Fibroblast of lung (primary cell): ENCODE data around the gene PTPRZ1. TPM values are rescaled to one million over a fixed set of nuclear protein-coding genes. Genes with fewer than 3 reads are reported as not detected.

Source experiments
- DNase-seq, 2 donors: peaks; one replicate each; pipeline versions ENCODE4 v3.0.0 to v3.0.0-alpha.2; 2010; ENCODE audit warnings: low read depth in 2 of 2
- H2AFZ ChIP-seq: 2 replicates; pipeline ENCODE4 v1.5.1; 2012; ENCODE audit warnings: low read length, control low read depth, inconsistent platforms
- H3K27ac ChIP-seq: 2 replicates; pipeline ENCODE4 v1.5.1; 2011; ENCODE audit warnings: low read length, control low read depth; ENCODE audit not compliant: insufficient read depth
- H3K27me3 ChIP-seq: 2 replicates; pipeline ENCODE4 v1.5.1; 2011; ENCODE audit warnings: mild to moderate bottlenecking, low read length; ENCODE audit not compliant: control insufficient read depth, insufficient read depth
- H3K36me3 ChIP-seq: 2 replicates; pipeline ENCODE4 v1.5.1; 2011; ENCODE audit warnings: low read length; ENCODE audit not compliant: control insufficient read depth, insufficient read depth
- H3K4me1 ChIP-seq: 2 replicates; pipeline ENCODE4 v1.5.1; 2011; ENCODE audit warnings: low read length; ENCODE audit not compliant: control insufficient read depth, insufficient read depth; ENCODE audit errors: extremely low read depth
- H3K4me2 ChIP-seq: 2 replicates; pipeline ENCODE4 v1.5.1; 2011; ENCODE audit warnings: low read length, control low read depth; ENCODE audit not compliant: insufficient read depth; ENCODE audit errors: extremely low read depth
- H3K4me3 ChIP-seq, 4 experiments: fragments of 200-600 bp in 1 of 4; sonication (generic) in 1 of 4; replicated peaks in 1 of 4; 2 replicates each; pipeline ENCODE4 v1.5.1; 2011 to 2016; ENCODE audit warnings: low read length in 4 of 4, low read depth in 3 of 4, mild to moderate bottlenecking in 3 of 4, control low read depth in 2 of 4, inconsistent platforms in 1 of 4, mixed read lengths in 1 of 4; ENCODE audit not compliant: insufficient read depth in 1 of 4; ENCODE audit errors: control extremely low read depth in 1 of 4
- H3K79me2 ChIP-seq: 2 replicates; pipeline ENCODE4 v1.5.1; 2012; ENCODE audit warnings: mild to moderate bottlenecking, low read length, inconsistent platforms; ENCODE audit not compliant: control insufficient read depth, insufficient read depth
- H3K9ac ChIP-seq: 2 replicates; pipeline ENCODE4 v1.5.1; 2011; ENCODE audit warnings: mild to moderate bottlenecking, low read length, control low read depth; ENCODE audit not compliant: insufficient read depth
- H3K9me3 ChIP-seq: 2 replicates; pipeline ENCODE4 v1.5.1; 2012; ENCODE audit warnings: low read depth, low read length; ENCODE audit not compliant: control insufficient read depth, insufficient read depth
- H4K20me1 ChIP-seq: 2 replicates; pipeline ENCODE4 v1.5.1; 2011; ENCODE audit warnings: low read length; ENCODE audit not compliant: control insufficient read depth, insufficient read depth; ENCODE audit errors: extremely low read depth
- EZH2 ChIP-seq: IDR thresholded peaks from 2 replicates; pipeline ENCODE4 v1.5.1; 2012; ENCODE audit warnings: low read length, control low read depth, mild to moderate bottlenecking; ENCODE audit errors: missing control alignments
- polyA plus RNA-seq, 2 donors: library from polyadenylated mRNA; depleted of rRNA in 1 of 2; stranded (reverse) in 1 of 2; unstranded in 1 of 2; fragments of >200 nt; gene quantifications; 2 replicates each; pipeline ENCODE4 v1.2.1, GENCODE V29; 2011 to 2012; ENCODE audit warnings: missing spikeins in 1 of 2
- total RNA-seq: library from RNA; depleted of rRNA; stranded (reverse); fragments of >200 nt; gene quantifications from 2 replicates; pipeline ENCODE4 v1.2.1, GENCODE V29; 2014
- TF ChIP-seq, protein P1 (sequence below), 2 donors: IDR thresholded peaks in 1 of 2; conservative IDR thresholded peaks in 1 of 2; 1 replicate in 1 of 2; 2 replicates in 1 of 2; pipeline ENCODE4 v1.5.1; 2011 to 2012; ENCODE audit warnings: low read length in 2 of 2, control low read depth in 1 of 2, inconsistent platforms in 1 of 2, low read depth in 1 of 2, mild to moderate bottlenecking in 1 of 2

The PTPRZ1 gene
- total and polyA plus RNA-seq, 2 donors (not counting 1 experiment from before 2014, with no cell fraction given) = 0.09 TPM; not detected in 1

DNA sequence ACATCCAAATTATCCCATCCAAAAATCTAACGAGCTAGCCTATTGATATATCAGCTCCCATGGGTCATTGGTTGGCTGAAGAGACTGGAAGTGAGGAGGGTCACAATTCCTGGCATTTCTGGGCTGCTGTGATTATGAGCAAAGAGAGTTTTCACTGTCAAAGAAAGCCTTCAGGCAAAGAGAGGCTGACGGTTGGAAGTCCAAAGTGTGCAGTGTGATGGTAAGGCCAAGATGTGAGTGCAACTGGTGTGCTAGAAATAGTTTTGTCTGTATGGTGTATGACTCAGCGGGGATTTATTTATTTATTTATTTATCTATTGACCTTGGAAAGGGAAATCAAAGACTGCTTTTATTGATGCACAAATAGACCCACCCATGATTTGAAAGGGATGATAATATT, 196.0 kb downstream of the PTPRZ1 start:
- Histone ChIP-seq H3K4me2 (no peak overlapping the region), H4K20me1 (no peaks in the 10 kb centered on the region), H3K36me3 (no peaks in the 10 kb centered on the region), H3K9me3 (no peaks in the 10 kb centered on the region), H3K9ac (no peak overlapping the region), H3K27ac (no peak overlapping the region), H3K4me3 (no peak overlapping the region), H3K4me1 (no peaks in the 10 kb centered on the region), H2AFZ (no peak overlapping the region), H3K79me2 (no peaks in the 10 kb centered on the region), H3K27me3 (no peaks in the 10 kb centered on the region)
- no peak for DNase-seq
- TF ChIP-seq, protein P1, sequence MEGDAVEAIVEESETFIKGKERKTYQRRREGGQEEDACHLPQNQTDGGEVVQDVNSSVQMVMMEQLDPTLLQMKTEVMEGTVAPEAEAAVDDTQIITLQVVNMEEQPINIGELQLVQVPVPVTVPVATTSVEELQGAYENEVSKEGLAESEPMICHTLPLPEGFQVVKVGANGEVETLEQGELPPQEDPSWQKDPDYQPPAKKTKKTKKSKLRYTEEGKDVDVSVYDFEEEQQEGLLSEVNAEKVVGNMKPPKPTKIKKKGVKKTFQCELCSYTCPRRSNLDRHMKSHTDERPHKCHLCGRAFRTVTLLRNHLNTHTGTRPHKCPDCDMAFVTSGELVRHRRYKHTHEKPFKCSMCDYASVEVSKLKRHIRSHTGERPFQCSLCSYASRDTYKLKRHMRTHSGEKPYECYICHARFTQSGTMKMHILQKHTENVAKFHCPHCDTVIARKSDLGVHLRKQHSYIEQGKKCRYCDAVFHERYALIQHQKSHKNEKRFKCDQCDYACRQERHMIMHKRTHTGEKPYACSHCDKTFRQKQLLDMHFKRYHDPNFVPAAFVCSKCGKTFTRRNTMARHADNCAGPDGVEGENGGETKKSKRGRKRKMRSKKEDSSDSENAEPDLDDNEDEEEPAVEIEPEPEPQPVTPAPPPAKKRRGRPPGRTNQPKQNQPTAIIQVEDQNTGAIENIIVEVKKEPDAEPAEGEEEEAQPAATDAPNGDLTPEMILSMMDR (conservative IDR thresholded peaks at IDR 0.05 in 1 of 2, IDR thresholded peaks at IDR 0.05 in 1 of 2; ENCODE audit: low read depth in 1 of 2, low read length in 2 of 2) = no peak
- TF ChIP-seq EZH2 = no peak

DNA sequence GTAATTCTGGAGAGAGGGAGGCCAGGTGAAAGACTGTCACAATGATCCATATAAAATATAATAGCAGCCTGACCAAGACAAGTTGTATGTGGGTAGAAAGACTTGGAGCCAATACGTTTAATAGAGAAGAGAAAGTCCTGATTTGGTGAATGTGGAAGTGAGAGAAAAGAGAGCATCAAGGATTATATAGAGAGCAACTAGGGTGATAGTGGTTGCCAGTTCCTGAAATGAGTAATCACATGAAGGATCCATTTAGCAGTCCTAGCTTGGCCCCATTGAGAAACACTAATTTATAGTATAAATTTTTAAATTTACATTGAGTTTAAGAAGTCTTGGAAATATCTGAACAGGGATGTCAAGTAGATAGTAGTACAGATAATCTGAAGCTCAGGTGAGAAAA, 197.1 kb downstream of the PTPRZ1 start:
- Histone ChIP-seq H3K9me3 (no peaks in the 10 kb centered on the region), H3K36me3 (no peaks in the 10 kb centered on the region), H4K20me1 (no peaks in the 10 kb centered on the region), H2AFZ (no peak overlapping the region), H3K4me2 (no peak overlapping the region), H3K9ac (no peak overlapping the region), H3K4me3 (no peak overlapping the region), H3K4me1 (no peaks in the 10 kb centered on the region), H3K27me3 (no peaks in the 10 kb centered on the region), H3K27ac (no peak overlapping the region), H3K79me2 (no peaks in the 10 kb centered on the region)
- no peak for DNase-seq
- TF ChIP-seq EZH2 = no peak
- TF ChIP-seq, protein P1 (conservative IDR thresholded peaks at IDR 0.05 in 1 of 2, IDR thresholded peaks at IDR 0.05 in 1 of 2; ENCODE audit: low read depth in 1 of 2, low read length in 2 of 2) = no peak

DNA sequence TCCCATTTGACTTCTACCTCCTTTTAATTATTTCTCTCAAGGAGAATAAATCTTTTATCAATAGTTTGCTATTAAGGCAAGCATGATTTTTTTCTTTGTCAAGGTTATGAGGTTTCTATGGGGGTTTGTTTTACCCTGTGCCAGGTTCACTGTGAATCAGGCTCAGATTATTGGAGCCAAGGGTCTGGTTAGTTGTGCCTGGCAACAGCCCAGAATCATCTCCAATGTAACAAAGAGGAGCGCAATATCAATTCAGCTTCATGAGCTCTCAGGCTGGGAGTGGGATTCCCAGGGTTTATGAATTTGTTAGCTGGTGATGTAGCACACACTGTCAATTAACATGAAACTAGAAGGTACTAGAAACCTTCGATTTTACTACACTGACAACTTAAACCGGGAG, 197.9 kb downstream of the PTPRZ1 start:
- no peak overlapping the region for H3K4me3 ChIP-seq

More for the DNA sequence above, 197.9 kb downstream of the PTPRZ1 start:
- no peaks in the 10 kb centered on the region for H3K36me3 ChIP-seq
- H3K9ac ChIP-seq = no peak overlapping the region
- H4K20me1 ChIP-seq = no peaks in the 10 kb centered on the region
- TF ChIP-seq, protein P1 (conservative IDR thresholded peaks at IDR 0.05 in 1 of 2, IDR thresholded peaks at IDR 0.05 in 1 of 2; ENCODE audit: low read depth in 1 of 2, low read length in 2 of 2) = no peak
- TF ChIP-seq EZH2 = no peak
- H3K27ac ChIP-seq = no peak overlapping the region
- no peak overlapping the region for H2AFZ ChIP-seq
- no peak for DNase-seq
- no peaks in the 10 kb centered on the region for H3K9me3 ChIP-seq
- no peak overlapping the region for H3K4me2 ChIP-seq
- H3K27me3 ChIP-seq = no peaks in the 10 kb centered on the region
- no peaks in the 10 kb centered on the region for H3K4me1 ChIP-seq
- no peaks in the 10 kb centered on the region for H3K79me2 ChIP-seq
